ENCODE data around the gene RUNX2.

The RUNX2 gene

DNA sequence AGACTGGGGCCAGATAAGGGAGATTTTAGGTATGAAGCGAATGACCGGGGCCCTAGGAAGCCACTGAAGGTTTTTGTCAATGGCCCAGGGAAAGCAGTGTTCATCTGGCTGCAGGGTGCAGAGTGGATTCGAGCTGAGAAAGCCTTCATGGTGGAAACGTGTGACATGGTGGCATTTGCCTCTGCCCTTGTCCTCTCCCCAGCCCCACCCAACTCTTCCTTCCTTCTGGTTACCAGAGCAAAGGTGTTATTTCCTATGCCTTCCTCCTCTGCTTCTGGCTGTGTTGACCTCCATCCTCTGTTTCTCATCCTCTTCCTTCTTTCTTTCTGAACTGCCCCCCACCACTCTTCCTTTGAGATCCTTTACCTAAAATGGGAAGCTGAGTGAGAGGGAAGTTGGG, 244.7 kb downstream of the RUNX2 start:
- TF ChIP-seq CREB1 (IDR thresholded peaks at IDR 0.05; ENCODE audit: low read depth) (no peak), EP300 (IDR thresholded peaks at IDR 0.05; ENCODE audit: borderline replicate concordance) (no peak), TAF1 (IDR thresholded peaks at IDR 0.05; ENCODE audit: low read depth) (no peak), ZBTB7A (IDR thresholded peaks at IDR 0.05; ENCODE audit: low read depth) (no peak)

DNA sequence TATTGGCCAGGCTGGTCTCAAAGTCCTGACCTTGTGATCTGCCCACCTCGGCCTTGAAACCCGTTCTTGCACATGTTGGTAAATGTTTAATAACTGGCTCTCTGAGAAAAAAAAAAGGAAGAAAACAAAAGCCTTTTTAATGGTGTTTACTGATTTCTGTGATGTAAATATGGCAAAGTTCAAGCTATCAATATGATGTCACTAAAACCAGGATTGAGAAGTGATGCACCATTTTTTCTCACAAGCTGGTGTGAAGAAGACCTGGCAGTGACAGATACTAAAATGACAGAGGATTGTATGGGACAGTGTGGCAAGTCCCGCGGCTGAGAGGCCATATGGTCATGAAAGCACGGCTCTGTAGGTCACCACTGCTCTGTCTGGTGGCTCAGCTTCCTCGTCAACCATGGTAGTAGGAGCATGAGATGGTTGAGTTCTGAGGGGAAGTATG, 245.9 kb downstream of the RUNX2 start:
- TF ChIP-seq, protein P1, sequence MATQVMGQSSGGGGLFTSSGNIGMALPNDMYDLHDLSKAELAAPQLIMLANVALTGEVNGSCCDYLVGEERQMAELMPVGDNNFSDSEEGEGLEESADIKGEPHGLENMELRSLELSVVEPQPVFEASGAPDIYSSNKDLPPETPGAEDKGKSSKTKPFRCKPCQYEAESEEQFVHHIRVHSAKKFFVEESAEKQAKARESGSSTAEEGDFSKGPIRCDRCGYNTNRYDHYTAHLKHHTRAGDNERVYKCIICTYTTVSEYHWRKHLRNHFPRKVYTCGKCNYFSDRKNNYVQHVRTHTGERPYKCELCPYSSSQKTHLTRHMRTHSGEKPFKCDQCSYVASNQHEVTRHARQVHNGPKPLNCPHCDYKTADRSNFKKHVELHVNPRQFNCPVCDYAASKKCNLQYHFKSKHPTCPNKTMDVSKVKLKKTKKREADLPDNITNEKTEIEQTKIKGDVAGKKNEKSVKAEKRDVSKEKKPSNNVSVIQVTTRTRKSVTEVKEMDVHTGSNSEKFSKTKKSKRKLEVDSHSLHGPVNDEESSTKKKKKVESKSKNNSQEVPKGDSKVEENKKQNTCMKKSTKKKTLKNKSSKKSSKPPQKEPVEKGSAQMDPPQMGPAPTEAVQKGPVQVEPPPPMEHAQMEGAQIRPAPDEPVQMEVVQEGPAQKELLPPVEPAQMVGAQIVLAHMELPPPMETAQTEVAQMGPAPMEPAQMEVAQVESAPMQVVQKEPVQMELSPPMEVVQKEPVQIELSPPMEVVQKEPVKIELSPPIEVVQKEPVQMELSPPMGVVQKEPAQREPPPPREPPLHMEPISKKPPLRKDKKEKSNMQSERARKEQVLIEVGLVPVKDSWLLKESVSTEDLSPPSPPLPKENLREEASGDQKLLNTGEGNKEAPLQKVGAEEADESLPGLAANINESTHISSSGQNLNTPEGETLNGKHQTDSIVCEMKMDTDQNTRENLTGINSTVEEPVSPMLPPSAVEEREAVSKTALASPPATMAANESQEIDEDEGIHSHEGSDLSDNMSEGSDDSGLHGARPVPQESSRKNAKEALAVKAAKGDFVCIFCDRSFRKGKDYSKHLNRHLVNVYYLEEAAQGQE (IDR thresholded peaks at IDR 0.05; ENCODE audit: low read depth): no peak
- TF ChIP-seq ZBTB7A (IDR thresholded peaks at IDR 0.05; ENCODE audit: low read depth): no peak

DNA sequence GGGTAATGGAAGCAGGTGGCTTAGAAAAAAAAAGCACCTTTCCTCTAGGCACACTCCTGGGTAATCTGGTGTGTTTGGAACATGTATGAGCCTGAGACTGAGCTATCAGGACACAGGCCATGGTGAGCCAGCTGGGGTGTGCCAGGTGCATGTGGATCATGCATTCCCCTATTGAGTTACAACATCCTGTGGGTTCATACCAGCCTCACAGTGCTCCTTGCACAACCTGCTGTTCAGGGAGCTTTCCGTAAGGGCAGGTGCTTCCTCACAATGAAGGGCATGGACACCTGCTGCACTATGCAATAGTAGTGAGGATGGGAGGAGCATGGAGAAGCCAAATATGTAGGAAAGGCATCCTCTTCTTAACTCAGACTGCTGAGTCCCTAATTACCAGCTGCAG, 246.8 kb downstream of the RUNX2 start:
- TF ChIP-seq RAD21 (IDR thresholded peaks at IDR 0.05; ENCODE audit: low read depth) (no peak), NFIC (IDR thresholded peaks at IDR 0.05) (no peak), TEAD4 (IDR thresholded peaks at IDR 0.05) (no peak), CEBPB (IDR thresholded peaks at IDR 0.05) (0 out of 2 replicates have a peak, but pooled peaks have one; percentile 10), EGR1 (IDR thresholded peaks at IDR 0.05) (no peak), ZBTB7A (IDR thresholded peaks at IDR 0.05; ENCODE audit: low read depth) (no peak)
- TF ChIP-seq, protein P2, sequence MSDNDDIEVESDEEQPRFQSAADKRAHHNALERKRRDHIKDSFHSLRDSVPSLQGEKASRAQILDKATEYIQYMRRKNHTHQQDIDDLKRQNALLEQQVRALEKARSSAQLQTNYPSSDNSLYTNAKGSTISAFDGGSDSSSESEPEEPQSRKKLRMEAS (IDR thresholded peaks at IDR 0.05): 0 out of 2 replicates have a peak, but pooled peaks have one; percentile 26

DNA sequence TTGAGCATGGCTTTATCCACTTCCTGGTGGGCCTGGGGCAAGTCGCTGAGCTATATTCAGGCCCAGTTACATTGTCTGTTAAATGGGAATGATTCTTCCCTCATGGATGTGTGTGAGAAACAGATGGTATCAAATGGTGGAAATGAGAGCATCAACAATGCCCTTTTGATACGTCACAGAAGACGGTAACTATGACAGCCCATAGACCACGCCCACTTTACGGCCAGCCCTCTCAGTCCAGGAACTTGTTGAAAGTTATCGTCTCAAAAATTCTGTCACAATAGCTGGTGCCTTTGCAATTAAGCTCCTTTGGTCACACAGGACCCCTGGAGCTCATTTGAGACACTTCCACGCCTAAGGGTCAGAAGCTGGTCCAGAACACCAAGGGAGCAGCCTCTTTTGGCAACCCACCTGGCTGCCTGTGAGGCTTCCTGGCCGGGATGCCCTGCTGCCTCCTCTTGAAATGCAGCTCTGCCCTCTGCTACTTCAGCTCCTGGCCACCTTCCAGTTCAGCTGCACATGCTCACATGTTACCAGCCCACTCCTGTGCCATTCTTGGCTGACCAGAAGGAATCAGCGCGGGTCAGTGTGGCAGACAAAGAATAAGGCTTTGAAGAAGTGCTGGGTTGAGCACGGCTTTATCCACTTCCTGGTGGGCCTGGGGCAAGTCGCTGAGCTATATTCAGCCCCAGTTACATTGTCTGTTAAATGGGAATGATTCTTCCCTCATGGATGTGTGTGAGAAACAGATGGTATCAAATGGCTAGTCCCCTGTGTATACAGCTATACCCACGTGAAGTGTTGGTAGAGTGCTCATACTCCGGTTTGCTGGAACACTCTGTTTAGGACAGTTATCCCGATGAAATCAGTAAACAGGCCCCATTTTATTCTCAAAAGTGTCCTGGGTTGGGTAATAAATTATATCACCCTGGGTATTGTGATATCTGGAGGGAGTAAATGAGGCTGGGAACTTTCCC, 248.8 kb downstream of the RUNX2 start:
- TF ChIP-seq TAF1 (IDR thresholded peaks at IDR 0.05; ENCODE audit: low read depth) (no peak), CEBPB (IDR thresholded peaks at IDR 0.05) (no peak)

DNA sequence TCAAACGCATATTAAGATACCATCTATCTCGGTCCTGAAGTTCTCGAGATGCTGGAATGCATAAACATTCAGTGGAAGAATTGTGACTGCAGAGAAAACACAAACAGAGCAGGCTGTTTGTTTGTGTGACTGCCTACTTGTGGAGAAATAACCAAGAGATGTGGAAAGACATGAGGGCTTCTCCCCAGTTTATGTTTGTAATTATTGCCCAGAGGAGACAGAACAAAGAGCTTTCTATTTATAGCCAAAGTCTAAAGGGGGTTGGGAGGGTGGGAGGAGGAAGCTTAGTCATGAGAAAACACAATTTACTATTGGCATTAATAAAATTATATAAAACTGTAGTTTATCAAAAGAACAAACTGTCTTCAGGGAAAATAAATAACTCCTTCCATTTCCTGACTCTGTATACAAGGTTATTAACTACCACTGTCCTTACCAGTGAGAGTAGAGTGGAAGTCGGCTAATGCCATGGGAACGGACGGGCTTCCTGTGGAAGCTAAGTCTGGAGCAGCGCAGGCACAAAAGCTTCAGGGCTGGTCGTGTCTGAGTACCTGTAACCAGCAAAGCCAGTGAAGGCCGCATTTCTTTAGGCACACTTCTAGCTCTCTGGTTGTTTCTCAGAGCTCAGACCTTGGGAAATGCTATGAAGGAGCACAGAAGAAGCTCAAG, 249.8 kb downstream of the RUNX2 start:
- TF ChIP-seq, protein P3, sequence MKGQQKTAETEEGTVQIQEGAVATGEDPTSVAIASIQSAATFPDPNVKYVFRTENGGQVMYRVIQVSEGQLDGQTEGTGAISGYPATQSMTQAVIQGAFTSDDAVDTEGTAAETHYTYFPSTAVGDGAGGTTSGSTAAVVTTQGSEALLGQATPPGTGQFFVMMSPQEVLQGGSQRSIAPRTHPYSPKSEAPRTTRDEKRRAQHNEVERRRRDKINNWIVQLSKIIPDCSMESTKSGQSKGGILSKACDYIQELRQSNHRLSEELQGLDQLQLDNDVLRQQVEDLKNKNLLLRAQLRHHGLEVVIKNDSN (IDR thresholded peaks at IDR 0.05): no peak

DNA sequence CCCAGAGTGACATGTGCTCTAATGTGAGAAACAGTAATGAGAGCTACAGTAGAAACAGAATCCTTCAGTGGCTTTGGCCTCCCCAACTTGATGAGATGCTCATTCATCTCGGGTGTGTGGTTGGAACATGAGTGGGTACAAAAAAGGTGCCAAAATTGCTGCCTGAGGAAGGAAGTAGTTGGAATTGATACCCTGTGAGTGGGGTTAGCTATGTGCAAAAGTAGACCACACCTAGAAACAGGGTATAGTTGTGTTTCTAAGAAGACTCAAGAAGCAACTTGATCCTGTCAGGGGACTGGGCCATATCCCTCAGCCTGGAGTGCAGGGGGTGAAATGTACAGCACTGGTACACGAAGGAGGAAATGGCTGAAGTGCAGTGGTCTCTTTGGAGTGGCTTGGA, 256.0 kb downstream of the RUNX2 start:
- TF ChIP-seq YY1 (IDR thresholded peaks at IDR 0.05; ENCODE audit: low read depth) (no peak), RAD21 (IDR thresholded peaks at IDR 0.05; ENCODE audit: low read depth) (no peak), TCF12 (IDR thresholded peaks at IDR 0.05; ENCODE audit: low read depth) (no peak), ZBTB7A (IDR thresholded peaks at IDR 0.05; ENCODE audit: low read depth) (no peak), TAF1 (IDR thresholded peaks at IDR 0.05; ENCODE audit: low read depth) (no peak), FOXM1 (IDR thresholded peaks at IDR 0.05; ENCODE audit: borderline replicate concordance, low read depth) (no peak), EGR1 (IDR thresholded peaks at IDR 0.05) (no peak), CEBPB (IDR thresholded peaks at IDR 0.05) (no peak), EP300 (IDR thresholded peaks at IDR 0.05; ENCODE audit: borderline replicate concordance) (no peak), CREB1 (IDR thresholded peaks at IDR 0.05; ENCODE audit: low read depth) (no peak)

DNA sequence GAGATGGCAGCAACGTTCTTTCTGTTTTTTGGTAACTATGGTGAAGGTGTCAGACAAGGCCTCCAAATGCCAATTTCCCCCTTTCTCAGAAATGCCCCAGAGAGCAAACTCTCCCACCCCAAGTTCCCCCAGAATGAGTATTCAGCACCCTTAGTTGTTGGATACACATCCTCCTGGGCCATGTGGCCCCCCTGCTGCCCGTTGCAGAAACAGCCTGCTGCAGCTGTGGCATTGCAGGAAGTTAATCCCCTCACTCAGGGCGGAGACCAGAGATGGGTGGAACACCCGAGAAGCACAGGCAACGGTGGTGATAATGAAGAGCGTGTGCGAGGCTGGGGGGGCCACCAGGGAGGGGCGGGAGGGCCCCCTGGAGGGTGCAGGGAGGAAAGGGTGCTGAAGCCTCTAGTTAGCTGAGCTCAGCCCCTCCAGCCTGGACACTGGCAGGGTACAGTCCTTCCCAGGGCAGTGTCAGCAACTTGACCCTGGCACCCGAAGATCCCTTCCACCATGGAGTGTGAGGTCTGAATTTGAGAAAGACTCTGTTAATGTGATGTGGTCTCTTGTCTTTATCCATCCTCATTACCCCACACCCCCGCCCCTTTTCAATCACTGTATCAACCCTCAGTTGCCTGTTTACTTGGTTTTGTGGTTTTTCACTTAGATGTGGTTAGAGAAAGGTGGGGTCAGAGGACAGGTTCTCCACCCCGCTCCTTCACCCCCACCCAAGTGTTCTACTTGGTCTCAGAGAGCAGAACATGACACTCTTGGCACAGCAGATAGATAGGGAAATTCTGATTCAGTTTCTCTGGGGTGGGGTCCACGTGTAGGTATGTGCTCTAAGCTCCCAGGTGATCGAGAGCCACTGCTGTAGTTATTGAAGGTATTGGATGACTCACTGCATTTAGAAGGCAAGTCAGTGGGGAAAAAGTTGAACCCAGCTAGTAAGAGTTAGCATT, 258.4 kb downstream of the RUNX2 start:
- TF ChIP-seq, protein P1 (IDR thresholded peaks at IDR 0.05; ENCODE audit: low read depth): no peak
- no peak for TF ChIP-seq CREB1 (IDR thresholded peaks at IDR 0.05; ENCODE audit: low read depth)
- TF ChIP-seq ZBTB7A (IDR thresholded peaks at IDR 0.05; ENCODE audit: low read depth): no peak
- no peak for TF ChIP-seq TEAD4 (IDR thresholded peaks at IDR 0.05)
- no peak for TF ChIP-seq RAD21 (IDR thresholded peaks at IDR 0.05; ENCODE audit: low read depth)
- TF ChIP-seq, protein P2 (IDR thresholded peaks at IDR 0.05): no peak
- no peak for TF ChIP-seq NFIC (IDR thresholded peaks at IDR 0.05)
- TF ChIP-seq, protein P3 (IDR thresholded peaks at IDR 0.05): no peak
- no peak for TF ChIP-seq TCF12 (IDR thresholded peaks at IDR 0.05; ENCODE audit: low read depth)
- TF ChIP-seq CEBPB (IDR thresholded peaks at IDR 0.05): no peak
- TF ChIP-seq EP300 (IDR thresholded peaks at IDR 0.05; ENCODE audit: borderline replicate concordance): no peak
- no peak for TF ChIP-seq TAF1 (IDR thresholded peaks at IDR 0.05; ENCODE audit: low read depth)
- no peak for TF ChIP-seq YY1 (IDR thresholded peaks at IDR 0.05; ENCODE audit: low read depth)
- no peak for TF ChIP-seq FOXM1 (IDR thresholded peaks at IDR 0.05; ENCODE audit: borderline replicate concordance, low read depth)
- TF ChIP-seq EGR1 (IDR thresholded peaks at IDR 0.05): no peak
